HEK293 (cell line): ENCODE data around the gene LGALS7.

Source experiments
- CTCF ChIA-PET: fragments of 350-600 bp; formaldehyde crosslinking; extraction: SDS; loops from one replicate; lab custom pipeline; 2021; ENCODE audit warnings: antibody characterized with exemption; lab: Yijun Ruan, JAX
- POLR2A ChIA-PET: fragments of 300-600 bp; formaldehyde crosslinking; extraction: SDS; loops from one replicate; lab custom pipeline; 2020; ENCODE audit warnings: antibody characterized with exemption, inconsistent platforms; lab: Yijun Ruan, JAX
- H3K27ac ChIP-seq: fragments of 200-500 bp; sonication (Bioruptor generic); 2 replicates; pipeline ENCODE4 v1.5.1; 2014; ENCODE audit warnings: low read depth, low read length, control low read depth, inconsistent platforms; ENCODE audit errors: extremely low read depth
- H3K36me3 ChIP-seq, 2 experiments: fragments of 200-500 bp in 1 of 2; sonication (Bioruptor generic) in 1 of 2; 1 replicate in 1 of 2; 2 replicates in 1 of 2; pipeline ENCODE4 v1.5.1; 2014 to 2017; ENCODE audit warnings: inconsistent platforms in 2 of 2, low read length in 2 of 2; ENCODE audit not compliant: control insufficient read depth in 2 of 2, insufficient read depth in 1 of 2
- H3K4me1 ChIP-seq: fragments of 200-500 bp; sonication (Bioruptor generic); 2 replicates; pipeline ENCODE4 v1.5.1; 2014; ENCODE audit warnings: mild to moderate bottlenecking, low read length, inconsistent platforms; ENCODE audit not compliant: control insufficient read depth, insufficient read depth
- H3K4me3 ChIP-seq: 2 replicates; pipeline ENCODE4 v1.5.1; 2011; ENCODE audit warnings: low read depth, mild to moderate bottlenecking, control low read depth, low read length, moderate library complexity
- H3K9me3 ChIP-seq: fragments of 200-500 bp; sonication (Bioruptor generic); 2 replicates; pipeline ENCODE4 v1.5.1; 2014; ENCODE audit warnings: low read depth, low read length, inconsistent platforms; ENCODE audit not compliant: control insufficient read depth, insufficient read depth
- KLF17 ChIP-seq: fragments of 450-650 bp; formaldehyde crosslinking; IDR thresholded peaks from 2 replicates; pipeline ENCODE4 v1.5.1; 2016; ENCODE audit warnings: missing biosample characterization, missing genetic modification characterization
- PRDM1 ChIP-seq: fragments of 450-650 bp; formaldehyde crosslinking; IDR thresholded peaks from 2 replicates; pipeline ENCODE4; 2016; ENCODE audit warnings: missing biosample characterization, missing genetic modification characterization
- SP7 ChIP-seq: fragments of 450-650 bp; formaldehyde crosslinking; IDR thresholded peaks from 2 replicates; pipeline ENCODE4 v1.5.1; 2016; ENCODE audit warnings: missing biosample characterization, missing genetic modification characterization
- ZBTB10 ChIP-seq: fragments of 450-650 bp; formaldehyde crosslinking; IDR thresholded peaks from 2 replicates; pipeline ENCODE4 v1.5.1; 2016; ENCODE audit warnings: missing biosample characterization, missing genetic modification characterization
- ZBTB17 ChIP-seq: fragments of 450-650 bp; formaldehyde crosslinking; IDR thresholded peaks from 2 replicates; pipeline ENCODE4 v1.5.1; 2016; ENCODE audit warnings: missing biosample characterization, missing genetic modification characterization
- ZBTB44 ChIP-seq: fragments of 450-650 bp; IDR thresholded peaks from 2 replicates; pipeline ENCODE4 v1.5.1; 2018; ENCODE audit warnings: missing biosample characterization, mild to moderate bottlenecking, missing genetic modification characterization
- ZBTB49 ChIP-seq: fragments of 450-650 bp; formaldehyde crosslinking; IDR thresholded peaks from 2 replicates; pipeline ENCODE4 v1.5.1; 2016; ENCODE audit warnings: missing biosample characterization, missing genetic modification characterization, low read depth
- ZNF133 ChIP-seq: fragments of 450-650 bp; formaldehyde crosslinking; IDR thresholded peaks from 2 replicates; pipeline ENCODE4 v1.5.1; 2016; ENCODE audit warnings: missing biosample characterization, missing genetic modification characterization
- ZNF138 ChIP-seq: fragments of 450-650 bp; formaldehyde crosslinking; IDR thresholded peaks from 2 replicates; pipeline ENCODE4 v1.5.1; 2016; ENCODE audit warnings: missing biosample characterization, missing genetic modification characterization, borderline replicate concordance
- ZNF148 ChIP-seq: fragments of 450-650 bp; formaldehyde crosslinking; IDR thresholded peaks from 2 replicates; pipeline ENCODE4 v1.5.0; 2017; ENCODE audit warnings: missing biosample characterization, missing genetic modification characterization, borderline replicate concordance
- ZNF248 ChIP-seq: fragments of 450-650 bp; formaldehyde crosslinking; IDR thresholded peaks from 2 replicates; pipeline ENCODE4 v1.5.1; 2017; ENCODE audit warnings: missing biosample characterization, missing genetic modification characterization
- ZNF266 ChIP-seq: fragments of 450-650 bp; formaldehyde crosslinking; IDR thresholded peaks from 2 replicates; pipeline ENCODE4 v1.5.1; 2016; ENCODE audit warnings: missing biosample characterization, missing genetic modification characterization, low read depth
- ZNF335 ChIP-seq: fragments of 450-650 bp; formaldehyde crosslinking; conservative IDR thresholded peaks from 2 replicates; pipeline ENCODE4 v1.5.1; 2016; ENCODE audit warnings: missing biosample characterization, missing genetic modification characterization
- ZNF416 ChIP-seq: fragments of 450-650 bp; formaldehyde crosslinking; IDR thresholded peaks from 2 replicates; pipeline ENCODE4 v1.5.1; 2016; ENCODE audit warnings: missing biosample characterization, missing genetic modification characterization
- ZNF488 ChIP-seq: fragments of 450-650 bp; formaldehyde crosslinking; IDR thresholded peaks from 2 replicates; pipeline ENCODE4 v1.5.1; 2016; ENCODE audit warnings: missing biosample characterization, missing genetic modification characterization
- ZNF501 ChIP-seq: fragments of 450-650 bp; formaldehyde crosslinking; IDR thresholded peaks from 2 replicates; pipeline ENCODE4 v1.5.1; 2016; ENCODE audit warnings: missing biosample characterization, missing genetic modification characterization
- ZNF510 ChIP-seq: fragments of 450-650 bp; formaldehyde crosslinking; IDR thresholded peaks from 2 replicates; pipeline ENCODE4 v1.5.1; 2018; ENCODE audit warnings: mild to moderate bottlenecking, missing genetic modification characterization, missing biosample characterization; ENCODE audit not compliant: insufficient replicate concordance
- ZNF580 ChIP-seq: fragments of 450-650 bp; formaldehyde crosslinking; IDR thresholded peaks from 2 replicates; pipeline ENCODE4 v1.5.1; 2016; ENCODE audit warnings: missing biosample characterization, missing genetic modification characterization
- ZNF600 ChIP-seq: fragments of 450-650 bp; formaldehyde crosslinking; IDR thresholded peaks from 2 replicates; pipeline ENCODE4 v1.5.1; 2016; ENCODE audit warnings: missing biosample characterization, missing genetic modification characterization
- ZNF626 ChIP-seq: fragments of 450-650 bp; sonication (Bioruptor Pico); formaldehyde crosslinking; IDR thresholded peaks from 2 replicates; pipeline ENCODE4 v1.5.1; 2018; ENCODE audit warnings: missing biosample characterization, missing genetic modification characterization, inconsistent platforms
- ZNF658 ChIP-seq: fragments of 450-650 bp; formaldehyde crosslinking; IDR thresholded peaks from 2 replicates; pipeline ENCODE4; 2016; ENCODE audit warnings: missing biosample characterization, missing genetic modification characterization
- ZSCAN16 ChIP-seq: fragments of 450-650 bp; formaldehyde crosslinking; IDR thresholded peaks from 2 replicates; pipeline ENCODE4 v1.5.1; 2016; ENCODE audit warnings: missing biosample characterization, missing genetic modification characterization

LGALS7 gene

GRCh38 chr19:38730470-38730730, 42.9 kb downstream of the LGALS7 start:
- Histone ChIP-seq H3K4me3 (no peak overlapping the region), H3K9me3 (no peaks in the 10 kb centered on the region), H3K4me1 (peaks cover 2% of the 10 kb centered on the region; the same call in 1 of the 2 replicates), H3K27ac (peak overlapping the region; percentile 49; the same call in 1 of the 2 replicates)
- CTCF ChIA-PET = interaction anchor here (0.6 to 2.2 kb wide), 22 partner anchors 10 to 681 kb away, joined by 3 to 9 read pairs (median 3); partner anchors contain the start of genes ACTN4, MRPS12 and SARS2
- TF ChIP-seq SP7 (tag by site-specific recombination) = no peak
- TF ChIP-seq ZSCAN16 (tag by site-specific recombination) = no peak
- TF ChIP-seq PRDM1 (tag by site-specific recombination) = no peak
- TF ChIP-seq ZNF626 (tag by site-specific recombination) = no peak
- TF ChIP-seq ZNF248 (tag by site-specific recombination) = no peak
- no peak for TF ChIP-seq ZNF133
- TF ChIP-seq ZBTB49 (tag by site-specific recombination) = no peak
- TF ChIP-seq ZNF658 (tag by site-specific recombination) = no peak
- no peak for TF ChIP-seq ZNF580 (tag by site-specific recombination)
- no peak for TF ChIP-seq ZBTB44
- TF ChIP-seq, all 188 proteins: peak for 0
- H3K36me3 ChIP-seq = peaks cover 54 to 56% of the 10 kb centered on the region in 2 experiments
- POLR2A ChIA-PET = interaction anchor here (1.4 kb wide), 1 partner anchor 83 kb away, joined by 4 read pairs; the partner anchor contains the start of gene ACTN4

GRCh38 chr19:38729653-38730469, 43.5 kb downstream of the LGALS7 start:
- peaks cover 59 to 61% of the 10 kb centered on the region in 2 experiments for H3K36me3 ChIP-seq
- no peak overlapping the region for H3K4me3 ChIP-seq
- H3K27ac ChIP-seq = peak overlapping the region; percentile 49; the same call in 1 of the 2 replicates
- ChIA-PET CTCF (interaction anchor here (0.6 to 2.2 kb wide), 22 partner anchors 10 to 682 kb away, joined by 3 to 9 read pairs (median 3); partner anchors contain the start of genes ACTN4, MRPS12 and SARS2), POLR2A (interaction anchor here (1.4 kb wide), 1 partner anchor 82 kb away, joined by 4 read pairs; the partner anchor contains the start of gene ACTN4)
- H3K4me1 ChIP-seq = no peaks in the 10 kb centered on the region
- H3K9me3 ChIP-seq = no peaks in the 10 kb centered on the region
- TF ChIP-seq KLF17 (tag by site-specific recombination) = peak; percentile 80
- TF ChIP-seq ZBTB10 = peak; percentile 68; the same call in 1 of the 2 replicates
- no peak for TF ChIP-seq ZNF510 (tag by site-specific recombination)
- TF ChIP-seq ZNF148 (tag by site-specific recombination) = no peak
- TF ChIP-seq ZBTB17 (tag by site-specific recombination) = peak; percentile 53
- peak; percentile 61; the same call in 1 of the 2 replicates for TF ChIP-seq ZNF501 (tag by site-specific recombination)
- no peak for TF ChIP-seq ZNF488 (tag by site-specific recombination)
- TF ChIP-seq ZNF600 (tag by site-specific recombination) = peak; percentile 51
- no peak for TF ChIP-seq ZNF416 (tag by site-specific recombination)
- TF ChIP-seq ZNF266 (tag by site-specific recombination) = no peak
- TF ChIP-seq ZNF138 = no peak
- TF ChIP-seq ZNF335 (tag by site-specific recombination) = peak; percentile 37; the same call in 1 of the 2 replicates
